K562 treated with DMSO at 1 percent for 24 hours (cell line): ENCODE measurements around the gene SYNPO. TPM values are rescaled to one million over a fixed set of nuclear protein-coding genes. Genes with fewer than 3 reads are reported as not detected.

Source experiments
- total RNA-seq: library from RNA; unstranded; fragments of 300-600 nt; gene quantifications from 2 replicates; pipeline ENCODE4 v1.2.3, GENCODE V29; 2022; ENCODE audit warnings: low read depth; ENCODE audit not compliant: insufficient read depth

Gene SYNPO
- total RNA-seq: 0.63 and 0.67 TPM in 2 replicates

GRCh38 chr5:150640311-150641005 lies at the start of gene SYNPO:
TSS of gene SYNPO (plus strand) at chr5:150640660. CDS start at chr5:150648276, 7,616 bp downstream.

GRCh38 chr5:150661086-150661485 lies 20.6 kb downstream of the SYNPO start, which contains the start of gene MYOZ3:
TSS of gene MYOZ3 (plus strand) at chr5:150661251. CDS start at chr5:150662942, 1,691 bp downstream.

GRCh38 chr5:150700594-150701377 lies 60.3 kb downstream of the SYNPO start, which contains the start of gene RBM22:
TSS of gene RBM22 (minus strand) at chr5:150701062. CDS start at chr5:150700985, 77 bp downstream.

Other genes starting within 250 kb of the SYNPO start
- gene CD74, start 227.8 kb upstream of the SYNPO start, total RNA-seq: 4.8 and 4.9 TPM in 2 replicates
- 7,101 and 7,425 TPM in 2 replicates for gene RPS14, start 190.9 kb upstream of the SYNPO start, total RNA-seq
- gene NDST1, start 132.5 kb upstream of the SYNPO start, total RNA-seq: 17.6 and 21.6 TPM in 2 replicates
- not detected in 2 replicates for gene MYOZ3, start 20.6 kb downstream of the SYNPO start, total RNA-seq
- 54.4 and 57.7 TPM in 2 replicates for gene RBM22, start 60.4 kb downstream of the SYNPO start, total RNA-seq
- gene DCTN4, start 118.4 kb downstream of the SYNPO start, total RNA-seq: 35.3 and 45.3 TPM in 2 replicates
- gene SMIM3, start 138.1 kb downstream of the SYNPO start, total RNA-seq: 57.0 and 62.2 TPM in 2 replicates
- not detected in 2 replicates for gene IRGM, start 205.9 kb downstream of the SYNPO start, total RNA-seq